ENCODE results near the gene TEX35.
"Not testable (repeated sequence)": the region's sequence is repeated elsewhere in the genome, so short reads cannot be mapped to it uniquely, and the experiment has no call there.

TEX35 gene

GRCh38 chr1:178555613-178556012 is 42.7 kb downstream of the TEX35 start:
- H3K4me3 ChIP-seq (ENCODE audit: low read depth, low read length); POLR2A ChIA-PET; H3K27ac ChIP-seq (ENCODE audit: extremely low read depth, low read depth, low read length); H3K4me1 ChIP-seq (ENCODE audit: control insufficient read depth, insufficient read depth, low read length); H3K36me3 ChIP-seq (ENCODE audit: control insufficient read depth in 2 of 2, insufficient read depth in 1 of 2, low read length in 2 of 2); H3K9me3 ChIP-seq (ENCODE audit: control insufficient read depth, insufficient read depth, low read depth, low read length); CTCF ChIA-PET: not testable (repeated sequence)

- POLR2A ChIA-PET; H3K27ac ChIP-seq (ENCODE audit: extremely low read depth, low read depth, low read length); H3K36me3 ChIP-seq (ENCODE audit: control insufficient read depth in 2 of 2, insufficient read depth in 1 of 2, low read length in 2 of 2); H3K9me3 ChIP-seq (ENCODE audit: control insufficient read depth, insufficient read depth, low read depth, low read length); H3K4me1 ChIP-seq (ENCODE audit: control insufficient read depth, insufficient read depth, low read length); H3K4me3 ChIP-seq (ENCODE audit: low read depth, low read length): not testable (repeated sequence)
- CTCF ChIA-PET, result interaction anchor here (0.7 to 2.4 kb wide), 2 partner anchors 16 to 208 kb away, joined by 3 to 8 read pairs; no protein-coding TSS in a partner anchor
Measured at GRCh38 chr1:178558816-178559215, 45.9 kb downstream of the TEX35 start.

- CTCF ChIA-PET, result interaction anchor here (0.6 kb wide), 1 partner anchor 275 kb away, joined by 3 read pairs; no protein-coding TSS in a partner anchor
- Histone ChIP-seq H3K4me3 (ENCODE audit: low read depth, low read length) (no peak overlapping the region), H3K27ac (ENCODE audit: extremely low read depth, low read depth, low read length) (no peak overlapping the region), H3K9me3 (ENCODE audit: control insufficient read depth, insufficient read depth, low read depth, low read length) (no peaks in the 10 kb centered on the region), H3K36me3 (ENCODE audit: control insufficient read depth in 2 of 2, insufficient read depth in 1 of 2, low read length in 2 of 2) (no peaks in the 10 kb centered on the region), H3K4me1 (ENCODE audit: control insufficient read depth, insufficient read depth, low read length) (no peaks in the 10 kb centered on the region)
- TF ChIP-seq PRDM4 (tag by site-specific recombination; IDR thresholded peaks at IDR 0.05) (no peak), ZNF223 (tag by site-specific recombination; IDR thresholded peaks at IDR 0.05) (no peak), ZNF169 (tag by site-specific recombination; IDR thresholded peaks at IDR 0.05) (no peak), PRDM10 (tag by site-specific recombination; IDR thresholded peaks at IDR 0.05) (no peak), ZBTB21 (tag by site-specific recombination; IDR thresholded peaks at IDR 0.05) (no peak), ZNF639 (tag by site-specific recombination; IDR thresholded peaks at IDR 0.05) (no peak), TRIM28 (IDR thresholded peaks at IDR 0.05; ENCODE audit: borderline replicate concordance, low read length) (no peak), ZNF776 (tag by site-specific recombination; IDR thresholded peaks at IDR 0.05; ENCODE audit: borderline replicate concordance) (no peak), ZNF544 (tag by site-specific recombination; IDR thresholded peaks at IDR 0.05) (no peak), ZNF530 (tag by site-specific recombination; IDR thresholded peaks at IDR 0.05; ENCODE audit: low read depth) (no peak), ZFP37 (tag by site-specific recombination; IDR thresholded peaks at IDR 0.05) (no peak), GLIS1 (tag by site-specific recombination; IDR thresholded peaks at IDR 0.05) (no peak), ZNF514 (tag by site-specific recombination; IDR thresholded peaks at IDR 0.05) (no peak), ZNF341 (tag by site-specific recombination; IDR thresholded peaks at IDR 0.05; ENCODE audit: low read depth) (no peak)
- POLR2A ChIA-PET, result no interaction called here
Measured at GRCh38 chr1:178560871-178561376, 48.0 kb downstream of the TEX35 start.

All from HEK293 (cell line).